Measurements from ENCODE around the gene RCHY1. TPM values are rescaled to one million over a fixed set of nuclear protein-coding genes. Genes with fewer than 3 reads are reported as not detected.

RCHY1 gene
- total RNA-seq, 2 experiments from 2014 or later, result 35.6 to 35.7 TPM

DNA sequence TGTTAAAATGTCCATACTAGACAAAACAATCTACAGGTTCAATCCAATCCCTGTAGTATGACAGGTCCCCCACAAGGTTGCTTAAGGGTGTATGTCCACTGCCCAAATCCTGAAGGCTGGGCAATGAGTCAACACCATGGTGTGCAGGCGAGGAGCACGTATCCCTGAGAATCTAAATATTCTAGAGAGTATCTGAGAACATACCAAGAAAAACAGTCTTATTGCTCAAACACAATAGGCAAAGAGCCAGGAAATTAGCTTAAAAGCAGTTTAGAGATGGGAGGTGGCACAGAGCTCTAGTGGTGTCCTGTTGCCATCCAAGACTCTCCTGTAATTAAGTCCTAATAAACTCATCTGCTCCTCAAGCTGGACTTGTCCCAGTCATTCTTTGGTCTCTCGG, 37.0 kb downstream of the RCHY1 start:
- H3K4me1 Mint-ChIP-seq, result no peaks in the 10 kb centered on the region
- H3K27me3 Mint-ChIP-seq, result no peaks in the 10 kb centered on the region
- POLR2A ChIA-PET, result no interaction called here
- H3K4me3 Mint-ChIP-seq, result no peak overlapping the region
- peaks cover 2% of the 10 kb centered on the region for H3K9me3 Mint-ChIP-seq
- CTCF ChIA-PET, result no interaction called here
- no peak for DNase-seq
- no peak overlapping the region for H3K27ac Mint-ChIP-seq
- H3K36me3 Mint-ChIP-seq (ENCODE audit: low read depth), result peaks cover 61% of the 10 kb centered on the region

DNA sequence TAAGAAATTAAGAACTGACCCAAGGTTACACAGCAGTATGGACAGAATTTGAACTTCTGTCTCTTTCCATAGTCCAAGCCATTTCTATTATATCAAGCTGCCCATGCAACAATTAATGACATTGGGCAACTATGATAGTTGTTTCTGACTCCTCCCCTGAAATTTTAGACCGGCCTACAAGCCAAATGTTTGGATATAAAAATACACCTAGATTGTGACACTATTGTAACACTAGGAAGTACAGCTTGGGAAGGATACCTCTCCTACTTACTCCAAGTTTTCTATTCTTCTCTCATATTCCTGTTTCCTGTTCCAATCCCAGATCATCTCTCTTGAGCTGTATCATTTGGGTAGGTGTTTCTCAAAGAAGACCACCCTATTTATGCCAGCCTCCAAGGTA, 43.5 kb downstream of the RCHY1 start:
- peaks cover 6% of the 10 kb centered on the region for H3K36me3 Mint-ChIP-seq (ENCODE audit: low read depth)
- no peaks in the 10 kb centered on the region for H3K4me1 Mint-ChIP-seq
- no peaks in the 10 kb centered on the region for H3K9me3 Mint-ChIP-seq
- ChIA-PET CTCF (no interaction called here), POLR2A (no interaction called here)
- no peak overlapping the region for H3K4me3 Mint-ChIP-seq
- H3K27ac Mint-ChIP-seq, result no peak overlapping the region
- no peak for DNase-seq
- no peaks in the 10 kb centered on the region for H3K27me3 Mint-ChIP-seq

DNA sequence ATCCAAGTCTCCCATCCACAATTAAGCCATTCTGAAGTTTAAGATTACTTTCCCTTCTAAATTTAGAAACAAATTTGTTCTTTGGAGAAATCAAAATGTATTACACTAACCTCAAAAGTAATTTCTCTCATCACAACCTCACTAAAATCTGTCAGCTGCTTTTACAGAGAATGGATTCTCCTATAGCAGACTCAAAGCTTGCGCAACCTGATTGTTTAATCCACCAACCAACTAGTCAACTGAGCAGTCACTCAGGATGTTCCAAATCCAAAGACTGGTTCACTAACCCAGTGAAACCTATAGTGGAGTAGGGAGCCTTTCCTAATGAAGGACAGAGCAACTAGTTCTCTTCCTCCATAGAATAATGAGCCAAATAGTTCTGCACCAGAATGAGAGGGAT, 44.3 kb downstream of the RCHY1 start:
- no peaks in the 10 kb centered on the region for H3K4me1 Mint-ChIP-seq
- CTCF ChIA-PET, result no interaction called here
- no peak overlapping the region for H3K27ac Mint-ChIP-seq
- peaks cover 4% of the 10 kb centered on the region for H3K36me3 Mint-ChIP-seq (ENCODE audit: low read depth)
- H3K4me3 Mint-ChIP-seq, result no peak overlapping the region
- no peaks in the 10 kb centered on the region for H3K27me3 Mint-ChIP-seq
- no peaks in the 10 kb centered on the region for H3K9me3 Mint-ChIP-seq
- DNase-seq, result no peak
- POLR2A ChIA-PET, result no interaction called here

DNA sequence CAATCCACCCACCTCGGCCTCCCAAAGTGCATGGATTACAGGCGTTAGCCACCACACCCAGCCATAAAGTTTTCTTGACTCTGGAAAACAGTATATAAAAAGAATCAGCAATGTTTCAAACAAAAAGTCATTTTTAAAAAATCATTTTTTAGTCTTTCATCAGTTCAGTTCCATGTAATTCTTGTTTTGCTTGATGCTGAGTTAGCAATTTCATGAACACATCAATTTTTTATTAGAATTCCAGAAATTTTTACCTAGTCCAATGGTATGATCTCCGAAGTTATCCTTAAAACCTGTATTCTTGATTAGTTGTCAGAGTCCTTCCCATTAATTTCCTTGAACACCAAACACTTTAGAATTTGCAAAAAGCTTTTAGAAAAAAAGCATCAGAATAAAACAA, 56.8 kb downstream of the RCHY1 start:
- Mint-ChIP-seq H3K4me3 (no peak overlapping the region), H3K4me1 (no peaks in the 10 kb centered on the region), H3K9me3 (no peaks in the 10 kb centered on the region), H3K36me3 (ENCODE audit: low read depth) (no peaks in the 10 kb centered on the region), H3K27me3 (peaks cover 4% of the 10 kb centered on the region), H3K27ac (no peak overlapping the region)
- ChIA-PET CTCF (no interaction called here), POLR2A (no interaction called here)
- no peak for DNase-seq

DNA sequence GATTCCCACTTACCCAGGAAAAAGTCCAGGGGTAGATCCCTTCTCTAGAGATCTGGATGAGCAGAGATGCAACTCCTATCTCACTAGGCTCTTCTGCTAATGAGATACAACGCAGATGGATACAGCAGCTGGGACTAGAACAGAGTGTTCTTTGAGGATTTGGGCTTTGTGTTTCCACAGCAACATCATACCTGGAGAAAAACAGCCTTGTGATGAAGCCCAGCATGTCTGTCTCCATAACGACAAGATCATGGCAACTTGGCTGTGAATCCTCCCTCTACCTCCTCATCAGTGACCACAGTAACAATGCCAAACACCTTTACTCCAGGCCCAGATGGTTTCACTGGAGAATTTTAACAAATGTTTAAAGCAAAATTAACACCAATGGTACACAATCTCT, 80.1 kb downstream of the RCHY1 start:
- Mint-ChIP-seq H3K27ac (no peak overlapping the region), H3K27me3 (peaks cover 13% of the 10 kb centered on the region), H3K9me3 (no peaks in the 10 kb centered on the region), H3K4me3 (no peak overlapping the region), H3K4me1 (no peaks in the 10 kb centered on the region), H3K36me3 (ENCODE audit: low read depth) (no peaks in the 10 kb centered on the region)
- CTCF ChIA-PET, result interaction anchor here (0.6 kb wide), 1 partner anchor 18 kb away, joined by 3 read pairs; no protein-coding TSS in a partner anchor
- no peak for DNase-seq
- POLR2A ChIA-PET, result no interaction called here

DNA sequence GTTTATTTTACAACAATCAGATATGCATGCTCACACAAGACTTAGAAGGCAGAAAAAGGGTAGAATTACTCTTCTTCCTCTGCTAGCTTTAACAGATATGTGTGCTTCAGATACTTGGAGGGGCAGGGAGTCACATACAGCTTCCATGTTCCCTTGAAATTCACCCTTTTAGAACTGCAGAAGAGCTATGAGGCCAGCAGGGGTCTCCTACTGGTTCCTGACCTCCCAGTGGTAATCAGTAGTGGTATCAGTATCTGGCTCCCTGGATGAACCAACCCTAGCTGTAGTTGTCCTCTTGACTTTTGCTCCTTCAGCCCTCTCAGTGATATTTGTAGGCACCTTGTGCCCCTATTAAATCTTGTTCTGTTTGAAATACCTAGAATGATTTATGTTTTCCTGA, 81.5 kb downstream of the RCHY1 start:
- Mint-ChIP-seq H3K4me1 (no peaks in the 10 kb centered on the region), H3K4me3 (no peak overlapping the region), H3K27ac (no peak overlapping the region), H3K9me3 (no peaks in the 10 kb centered on the region), H3K36me3 (ENCODE audit: low read depth) (no peaks in the 10 kb centered on the region), H3K27me3 (peaks cover 10% of the 10 kb centered on the region)
- no peak for DNase-seq
- ChIA-PET POLR2A (no interaction called here), CTCF (interaction anchor here (0.6 to 0.9 kb wide), 2 partner anchors 142 to 489 kb away, joined by 3 read pairs; no protein-coding TSS in a partner anchor)

DNA sequence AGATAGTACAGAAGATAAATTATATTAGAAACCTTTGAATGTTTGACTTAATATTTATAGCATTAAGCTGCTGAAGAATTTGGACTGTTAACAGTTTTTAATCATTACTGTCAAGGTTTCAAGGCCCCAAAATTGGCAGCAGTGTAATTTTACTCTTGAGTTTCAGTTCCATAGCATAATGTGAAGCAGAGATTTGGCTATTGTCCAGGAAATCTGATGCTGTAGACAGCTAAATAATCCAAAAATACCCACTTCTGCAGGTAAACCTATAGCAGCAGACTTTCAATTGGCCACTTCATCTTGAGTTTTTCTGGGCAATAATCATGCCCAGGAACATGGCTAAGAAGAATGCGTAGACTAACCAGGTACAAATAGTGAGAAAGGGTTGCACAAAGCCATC, 85.0 kb downstream of the RCHY1 start:
- H3K27ac Mint-ChIP-seq, result no peak overlapping the region
- H3K4me3 Mint-ChIP-seq, result no peak overlapping the region
- H3K9me3 Mint-ChIP-seq, result no peaks in the 10 kb centered on the region
- no peaks in the 10 kb centered on the region for H3K4me1 Mint-ChIP-seq
- ChIA-PET POLR2A (no interaction called here), CTCF (no interaction called here)
- no peak for DNase-seq
- H3K36me3 Mint-ChIP-seq (ENCODE audit: low read depth), result no peaks in the 10 kb centered on the region
- H3K27me3 Mint-ChIP-seq, result peaks cover 9% of the 10 kb centered on the region

Other genes starting within 250 kb of the RCHY1 start
- 10 to 100 TPM; 25.3 to 26.6 TPM for gene THAP6, start 70 bp upstream of the RCHY1 start, total RNA-seq
- 1 to 10 TPM; 1.9 to 3.5 TPM for gene ODAPH, start 41.7 kb upstream of the RCHY1 start, total RNA-seq
- 1 to 10 TPM; 1.3 to 1.4 TPM for gene CDKL2, start 116.1 kb upstream of the RCHY1 start, total RNA-seq
- 100 to 1,000 TPM; 185 to 187 TPM for gene G3BP2, start 159.0 kb upstream of the RCHY1 start, total RNA-seq
- 10 to 100 TPM; 43.4 to 45.9 TPM for gene USO1, start 210.2 kb upstream of the RCHY1 start, total RNA-seq

Data from activated CD4-positive, alpha-beta memory T cell treated with anti-CD3 and anti-CD28 coated beads, Interleukin-2, amount 10 ng/mL, durations not matched to agents 7 days and 5 days (primary cell).